NCI-H446 (cell line): ENCODE results near the gene LCN2.

ENCODE experiments used
- DNase-seq, 2 experiments: peaks; one replicate each; lab custom pipeline; 2025; lab: John Stamatoyannopoulos, UW

The LCN2 gene

GRCh38 chr9:128201441-128202369, 52.5 kb downstream of the LCN2 start:
- DNase-seq, result no peak

DNA sequence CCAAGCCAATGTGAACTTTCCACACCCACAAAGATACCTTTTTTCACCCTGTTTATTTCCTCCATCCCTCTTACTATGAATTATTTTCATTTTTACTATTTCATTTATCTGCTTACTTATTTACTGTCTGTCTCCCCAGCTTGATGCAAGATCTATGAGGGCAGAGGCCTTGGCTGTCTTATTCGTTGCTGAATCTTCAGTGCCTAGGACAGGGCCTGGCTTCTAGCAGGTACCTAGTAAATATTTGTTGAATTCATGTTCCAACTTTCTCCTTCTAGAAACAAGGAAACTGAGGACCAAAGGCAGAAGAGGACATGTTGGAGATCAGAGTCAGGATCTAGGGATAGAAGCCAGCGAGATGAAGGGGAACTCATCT, 53.4 kb downstream of the LCN2 start:
- DNase-seq, result no peak
